HUES64 (cell line): ENCODE data around the gene MYO1F.

ENCODE experiments used
- H3K27ac ChIP-seq: 2 replicates; pipeline ENCODE4 v1.7.0; 2013; ENCODE audit warnings: low read depth, low read length, inconsistent platforms
- H3K27me3 ChIP-seq: 2 replicates; pipeline ENCODE4 v1.6.1; 2013; ENCODE audit warnings: mild to moderate bottlenecking, low read length; ENCODE audit not compliant: insufficient read depth
- H3K36me3 ChIP-seq: 2 replicates; pipeline ENCODE4 v1.6.1; 2013; ENCODE audit warnings: mild to moderate bottlenecking, low read length; ENCODE audit not compliant: insufficient read depth
- H3K4me1 ChIP-seq: 2 replicates; pipeline ENCODE4 v1.6.1; 2013; ENCODE audit warnings: mild to moderate bottlenecking, low read length, moderate library complexity; ENCODE audit not compliant: insufficient read depth
- H3K4me3 ChIP-seq: 2 replicates; pipeline ENCODE4 v1.5.1; 2013; ENCODE audit warnings: mild to moderate bottlenecking, low read length, moderate library complexity
- H3K9ac ChIP-seq: 2 replicates; pipeline ENCODE4 v1.6.1; 2013; ENCODE audit warnings: mild to moderate bottlenecking, low read depth, low read length
- H3K9me3 ChIP-seq: 2 replicates; pipeline ENCODE4 v1.6.1; 2013; ENCODE audit warnings: low read depth, low read length; ENCODE audit not compliant: insufficient read depth
- WGBS: fragments of 150-250, 120-280 bp; methylation state at CpG from one replicate; pipeline ENCODE4 v1.1.7; 2013; ENCODE audit warnings: missing lambda C conversion rate; 5-methylcytosine and 5-hydroxymethylcytosine counted together

MYO1F gene

GRCh38 chr19:8600064-8600463 is 22.8 kb upstream of the MYO1F start:
- H3K27ac ChIP-seq, result no peak overlapping the region
- H3K9me3 ChIP-seq, result peaks cover 5% of the 10 kb centered on the region; the same call in 1 of the 2 replicates
- H3K36me3 ChIP-seq, result peaks cover 53% of the 10 kb centered on the region
- no peaks in the 10 kb centered on the region for H3K27me3 ChIP-seq
- WGBS, result 98% methylated on average over 2 of the region's 2 CpGs
- no peak overlapping the region for H3K9ac ChIP-seq
- H3K4me3 ChIP-seq, result no peak overlapping the region
- no peaks in the 10 kb centered on the region for H3K4me1 ChIP-seq

- Histone ChIP-seq H3K4me3 (no peak overlapping the region), H3K27me3 (peaks cover 4% of the 10 kb centered on the region; the same call in 1 of the 2 replicates), H3K9ac (no peak overlapping the region), H3K4me1 (no peaks in the 10 kb centered on the region), H3K36me3 (peaks cover 31% of the 10 kb centered on the region), H3K9me3 (peaks cover 7% of the 10 kb centered on the region; the same call in 1 of the 2 replicates), H3K27ac (no peak overlapping the region)
- 94% methylated on average over 23 of the region's 23 CpGs for WGBS
Measured at GRCh38 chr19:8596168-8596567, 18.9 kb upstream of the MYO1F start.

GRCh38 chr19:8595651-8596050 is 18.4 kb upstream of the MYO1F start:
- 89% methylated on average over 15 of the region's 15 CpGs for WGBS
- no peak overlapping the region for H3K27ac ChIP-seq
- H3K9ac ChIP-seq, result no peak overlapping the region
- peaks cover 7% of the 10 kb centered on the region; the same call in 1 of the 2 replicates for H3K9me3 ChIP-seq
- H3K4me3 ChIP-seq, result no peak overlapping the region
- peaks cover 8% of the 10 kb centered on the region; the same call in 1 of the 2 replicates for H3K27me3 ChIP-seq
- H3K4me1 ChIP-seq, result no peaks in the 10 kb centered on the region
- peaks cover 26% of the 10 kb centered on the region for H3K36me3 ChIP-seq

- Histone ChIP-seq H3K27me3 (peaks cover 8% of the 10 kb centered on the region; the same call in 1 of the 2 replicates), H3K9ac (no peak overlapping the region), H3K9me3 (peaks cover 7% of the 10 kb centered on the region; the same call in 1 of the 2 replicates), H3K4me1 (no peaks in the 10 kb centered on the region), H3K36me3 (peaks cover 19% of the 10 kb centered on the region), H3K27ac (no peak overlapping the region), H3K4me3 (no peak overlapping the region)
- 92% methylated on average over 2 of the region's 2 CpGs for WGBS
Measured at GRCh38 chr19:8593931-8594330, 16.7 kb upstream of the MYO1F start.

- peak overlapping the region; percentile 56 for H3K4me3 ChIP-seq
- H3K27me3 ChIP-seq, result peaks cover 8% of the 10 kb centered on the region; the same call in 1 of the 2 replicates
- H3K36me3 ChIP-seq, result peaks cover 13% of the 10 kb centered on the region
- no peak overlapping the region for H3K27ac ChIP-seq
- 2% methylated on average over 55 of the region's 55 CpGs for WGBS
- no peak overlapping the region for H3K9ac ChIP-seq
- no peaks in the 10 kb centered on the region for H3K4me1 ChIP-seq
- H3K9me3 ChIP-seq, result peaks cover 7% of the 10 kb centered on the region; the same call in 1 of the 2 replicates
Measured at GRCh38 chr19:8592231-8593009, 15.2 kb upstream of the MYO1F start.

- Histone ChIP-seq H3K4me1 (no peaks in the 10 kb centered on the region), H3K27me3 (peaks cover 8% of the 10 kb centered on the region; the same call in 1 of the 2 replicates), H3K36me3 (no peaks in the 10 kb centered on the region), H3K9ac (no peak overlapping the region), H3K4me3 (no peak overlapping the region), H3K27ac (no peak overlapping the region), H3K9me3 (peaks cover 6% of the 10 kb centered on the region; the same call in 1 of the 2 replicates)
- WGBS, result 86% methylated on average over 32 of the region's 32 CpGs
Measured at GRCh38 chr19:8589177-8589714, 12.0 kb upstream of the MYO1F start.

GRCh38 chr19:8585894-8586750 is 8.9 kb upstream of the MYO1F start:
- no peaks in the 10 kb centered on the region for H3K36me3 ChIP-seq
- peaks cover 4% of the 10 kb centered on the region; the same call in 1 of the 2 replicates for H3K27me3 ChIP-seq
- no peak overlapping the region for H3K4me3 ChIP-seq
- H3K27ac ChIP-seq, result no peak overlapping the region
- 68% methylated on average over 34 of the region's 34 CpGs for WGBS
- H3K4me1 ChIP-seq, result no peaks in the 10 kb centered on the region
- no peaks in the 10 kb centered on the region for H3K9me3 ChIP-seq
- no peak overlapping the region for H3K9ac ChIP-seq

GRCh38 chr19:8584965-8585893 is 8.0 kb upstream of the MYO1F start:
- Histone ChIP-seq H3K4me3 (no peak overlapping the region), H3K4me1 (no peaks in the 10 kb centered on the region), H3K27ac (no peak overlapping the region), H3K27me3 (no peaks in the 10 kb centered on the region; the same call in 1 of the 2 replicates), H3K9ac (no peak overlapping the region), H3K36me3 (no peaks in the 10 kb centered on the region), H3K9me3 (no peaks in the 10 kb centered on the region)
- 95% methylated on average over 71 of the region's 71 CpGs for WGBS

GRCh38 chr19:8580710-8581281 is 3.6 kb upstream of the MYO1F start:
- Histone ChIP-seq H3K27me3 (no peaks in the 10 kb centered on the region), H3K4me3 (no peak overlapping the region), H3K4me1 (0 out of 2 replicates have a peak, but pooled peaks cover 2% of the 10 kb centered on the region), H3K36me3 (no peaks in the 10 kb centered on the region), H3K9me3 (no peaks in the 10 kb centered on the region), H3K27ac (no peak overlapping the region), H3K9ac (no peak overlapping the region)
- 2% methylated on average over 19 of the region's 21 CpGs for WGBS
